ENCODE data around the gene FIGN.

Gene FIGN

GRCh38 chr2:163644238-163644637, 91.6 kb downstream of the FIGN start:
- H2AFZ ChIP-seq (ENCODE audit: low read depth, low read length), result no peak overlapping the region
- no peaks in the 10 kb centered on the region for H3K27me3 ChIP-seq (ENCODE audit: insufficient read depth, low read length, poor library complexity)
- no peaks in the 10 kb centered on the region for H3K4me1 ChIP-seq (ENCODE audit: insufficient read depth, low read length)
- no peak for ATAC-seq (ENCODE audit: insufficient read depth, low read depth)
- no peak overlapping the region for H3K4me3 ChIP-seq (ENCODE audit: low read depth in 1 of 2, low read length in 2 of 2)
- no peaks in the 10 kb centered on the region for H3K79me2 ChIP-seq (ENCODE audit: insufficient read depth, low read length)
- H3K9ac ChIP-seq (ENCODE audit: low read depth, low read length), result no peak overlapping the region
- H3K27ac ChIP-seq (ENCODE audit: low read length), result no peak overlapping the region
- no peak overlapping the region for H3K4me2 ChIP-seq (ENCODE audit: insufficient read depth, low read length)
- no peak for DNase-seq
- H3K9me3 ChIP-seq (ENCODE audit: insufficient read depth, low read length, severe bottlenecking), result no peaks in the 10 kb centered on the region
- no peaks in the 10 kb centered on the region for H3K36me3 ChIP-seq (ENCODE audit: insufficient read depth, low read length)
- H4K20me1 ChIP-seq (ENCODE audit: insufficient read depth, low read length), result no peaks in the 10 kb centered on the region
- TF ChIP-seq CTCF (IDR thresholded peaks at IDR 0.05; ENCODE audit: borderline replicate concordance, extremely low read depth, low read length, poor library complexity, severe bottlenecking) (no peak), EZH2 (IDR thresholded peaks at IDR 0.05; ENCODE audit: borderline replicate concordance, low read depth, low read length, severe bottlenecking) (no peak)

GRCh38 chr2:163641986-163642385, 93.8 kb downstream of the FIGN start:
- Histone ChIP-seq H3K4me1 (ENCODE audit: insufficient read depth, low read length) (no peaks in the 10 kb centered on the region), H3K79me2 (ENCODE audit: insufficient read depth, low read length) (no peaks in the 10 kb centered on the region), H3K9ac (ENCODE audit: low read depth, low read length) (no peak overlapping the region), H3K9me3 (ENCODE audit: insufficient read depth, low read length, severe bottlenecking) (no peaks in the 10 kb centered on the region), H3K36me3 (ENCODE audit: insufficient read depth, low read length) (no peaks in the 10 kb centered on the region), H3K27me3 (ENCODE audit: insufficient read depth, low read length, poor library complexity) (no peaks in the 10 kb centered on the region), H4K20me1 (ENCODE audit: insufficient read depth, low read length) (no peaks in the 10 kb centered on the region), H3K27ac (ENCODE audit: low read length) (no peak overlapping the region), H2AFZ (ENCODE audit: low read depth, low read length) (no peak overlapping the region), H3K4me3 (ENCODE audit: low read depth in 1 of 2, low read length in 2 of 2) (no peak overlapping the region), H3K4me2 (ENCODE audit: insufficient read depth, low read length) (no peak overlapping the region)
- TF ChIP-seq EZH2 (IDR thresholded peaks at IDR 0.05; ENCODE audit: borderline replicate concordance, low read depth, low read length, severe bottlenecking) (no peak), CTCF (IDR thresholded peaks at IDR 0.05; ENCODE audit: borderline replicate concordance, extremely low read depth, low read length, poor library complexity, severe bottlenecking) (no peak)
- no peak for ATAC-seq (ENCODE audit: insufficient read depth, low read depth)
- no peak for DNase-seq

DNA sequence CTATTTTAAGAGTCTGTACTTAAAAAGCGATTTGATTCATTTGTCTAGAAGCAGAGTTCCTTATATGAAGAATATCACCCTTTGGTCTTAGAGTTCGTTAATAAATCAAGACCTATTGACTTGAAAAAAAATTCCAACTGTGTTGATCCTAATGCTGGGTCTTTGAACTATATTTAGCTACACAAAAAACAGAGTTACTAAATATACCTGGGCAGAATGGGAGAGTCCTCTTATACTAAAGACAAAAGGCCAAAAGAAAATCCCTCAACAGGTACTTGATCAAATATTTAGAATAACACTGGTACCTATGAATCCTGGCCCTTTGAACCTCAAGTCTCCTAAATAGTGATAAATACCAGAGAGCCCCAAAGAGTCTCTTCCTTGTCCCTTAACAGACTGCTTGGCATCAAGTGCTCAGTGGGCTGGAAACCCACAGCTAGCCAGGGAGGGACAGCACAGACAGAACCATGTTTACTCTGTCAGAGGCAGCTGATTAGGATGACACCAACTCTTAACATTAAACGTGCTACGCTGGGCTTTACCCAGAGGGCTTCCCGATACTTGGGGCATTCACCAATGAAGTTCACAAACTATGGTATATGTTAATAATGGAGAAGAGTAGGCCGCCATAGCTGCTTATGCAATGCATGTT, 95.1 kb downstream of the FIGN start:
- no peaks in the 10 kb centered on the region for H3K9me3 ChIP-seq (ENCODE audit: insufficient read depth, low read length, severe bottlenecking)
- H3K36me3 ChIP-seq (ENCODE audit: insufficient read depth, low read length), result no peaks in the 10 kb centered on the region
- H2AFZ ChIP-seq (ENCODE audit: low read depth, low read length), result no peak overlapping the region
- no peak overlapping the region for H3K9ac ChIP-seq (ENCODE audit: low read depth, low read length)
- no peaks in the 10 kb centered on the region for H3K27me3 ChIP-seq (ENCODE audit: insufficient read depth, low read length, poor library complexity)
- no peaks in the 10 kb centered on the region for H4K20me1 ChIP-seq (ENCODE audit: insufficient read depth, low read length)
- TF ChIP-seq CTCF (IDR thresholded peaks at IDR 0.05; ENCODE audit: borderline replicate concordance, extremely low read depth, low read length, poor library complexity, severe bottlenecking), result no peak
- TF ChIP-seq EZH2 (IDR thresholded peaks at IDR 0.05; ENCODE audit: borderline replicate concordance, low read depth, low read length, severe bottlenecking), result no peak
- no peaks in the 10 kb centered on the region for H3K79me2 ChIP-seq (ENCODE audit: insufficient read depth, low read length)
- ATAC-seq (ENCODE audit: insufficient read depth, low read depth) (no peak), DNase-seq (no peak)
- H3K4me2 ChIP-seq (ENCODE audit: insufficient read depth, low read length), result no peak overlapping the region
- no peaks in the 10 kb centered on the region for H3K4me1 ChIP-seq (ENCODE audit: insufficient read depth, low read length)
- H3K27ac ChIP-seq (ENCODE audit: low read length), result no peak overlapping the region
- H3K4me3 ChIP-seq (ENCODE audit: low read depth in 1 of 2, low read length in 2 of 2), result no peak overlapping the region

Data from DND-41 (cell line).